Endothelial cell of umbilical vein (primary cell): ENCODE data around the gene ZNF485. TPM values are rescaled to one million over a fixed set of nuclear protein-coding genes. Genes with fewer than 3 reads are reported as not detected.

Experiments
- BruUV-seq: library from RNA; stranded (reverse); fragments of 400-500 nt; replicated peaks from 2 replicates; lab custom pipeline; 2021; lab: Mats Ljungman, UMichigan
- CTCF ChIA-PET: fragments of 300-600, 350-600 bp; sonication (Branson Sonifier 250); formaldehyde crosslinking; loops from one replicate; lab custom pipeline; 2021; ENCODE audit warnings: antibody characterized with exemption, inconsistent platforms; lab: Charles Lee
- POLR2A ChIA-PET: fragments of 300-600, 350-600 bp; sonication (Branson Sonifier 250); formaldehyde crosslinking; loops from one replicate; lab custom pipeline; 2021; ENCODE audit warnings: antibody characterized with exemption, inconsistent platforms; lab: Charles Lee
- DNase-seq: peaks from one replicate; pipeline ENCODE4 v3.0.0-alpha.2; 2011; ENCODE audit warnings: low read depth, low spot score
- FAIRE-seq: peaks from 2 replicates; lab custom pipeline; 2011; peaks lifted over from hg19 to GRCh38; lab: Jason Lieb, UNC
- H2AFZ ChIP-seq: 2 replicates; pipeline ENCODE4 v1.6.0; 2012; ENCODE audit warnings: low read depth, low read length, control low read depth, inconsistent platforms
- H3K27ac ChIP-seq: 2 replicates; pipeline ENCODE4 v1.5.1; 2011; ENCODE audit warnings: low read depth, mild to moderate bottlenecking, control low read depth, low read length, moderate library complexity; ENCODE audit not compliant: insufficient read depth
- H3K27me3 ChIP-seq, 2 experiments: 2 replicates each; pipeline versions ENCODE4 v1.6.0 to v1.6.1; 2011; ENCODE audit warnings: low read length in 2 of 2, mixed read lengths in 1 of 2; ENCODE audit not compliant: control insufficient read depth in 2 of 2, insufficient read depth in 2 of 2
- H3K36me3 ChIP-seq, 2 experiments: 2 replicates in 1 of 2; 3 replicates in 1 of 2; pipeline ENCODE4 v1.5.1; 2011; ENCODE audit warnings: low read length in 2 of 2, mild to moderate bottlenecking in 1 of 2, moderate library complexity in 1 of 2; ENCODE audit not compliant: control insufficient read depth in 2 of 2, insufficient read depth in 2 of 2; ENCODE audit errors: extremely low read depth in 1 of 2
- H3K4me1 ChIP-seq: 3 replicates; pipeline ENCODE4 v1.5.1; 2011; ENCODE audit warnings: mild to moderate bottlenecking, low read length; ENCODE audit not compliant: control insufficient read depth, insufficient read depth; ENCODE audit errors: extremely low read depth
- H3K4me2 ChIP-seq: 2 replicates; pipeline ENCODE4 v1.6.1; 2011; ENCODE audit warnings: low read length, control low read depth, mixed read lengths; ENCODE audit not compliant: insufficient read depth
- H3K4me3 ChIP-seq, 3 experiments: fragments of 200-600 bp in 1 of 3; sonication (generic), shearing (Covaris generic) in 1 of 3; replicated peaks in 1 of 3; 2 replicates each; pipeline ENCODE4 v1.5.1; 2011 to 2016; ENCODE audit warnings: control low read depth in 3 of 3, low read length in 3 of 3, mild to moderate bottlenecking in 2 of 3, inconsistent platforms in 1 of 3, low read depth in 1 of 3, moderate library complexity in 1 of 3; ENCODE audit not compliant: insufficient read depth in 1 of 3
- H3K79me2 ChIP-seq: 2 replicates; pipeline ENCODE4 v1.6.0; 2012; ENCODE audit warnings: low read length, inconsistent platforms; ENCODE audit not compliant: control insufficient read depth, insufficient read depth
- H3K9ac ChIP-seq: replicated peaks from 2 replicates; pipeline ENCODE3; 2011; ENCODE audit warnings: low read length, control low read depth; ENCODE audit not compliant: insufficient read depth; ENCODE audit errors: extremely low read depth
- H3K9me1 ChIP-seq: replicated peaks from 3 replicates; pipeline ENCODE4 v1.6.0; 2011; ENCODE audit warnings: mild to moderate bottlenecking, low read length; ENCODE audit not compliant: control insufficient read depth, insufficient read depth; ENCODE audit errors: extremely low read depth
- H3K9me3 ChIP-seq: replicated peaks from 2 replicates; pipeline ENCODE4 v1.5.1; 2012; ENCODE audit warnings: low read length, inconsistent platforms; ENCODE audit not compliant: control insufficient read depth, insufficient read depth
- H4K20me1 ChIP-seq: replicated peaks from 2 replicates; pipeline ENCODE3; 2011; ENCODE audit warnings: mild to moderate bottlenecking, low read length; ENCODE audit not compliant: control insufficient read depth, insufficient read depth; ENCODE audit errors: extremely low read depth
- CTCF ChIP-seq, 2 donors: IDR thresholded peaks; 1 replicate in 1 of 2; 2 replicates in 1 of 2; pipeline ENCODE4 v1.5.1; 2011; ENCODE audit warnings: low read length in 2 of 2, mild to moderate bottlenecking in 2 of 2, moderate library complexity in 2 of 2, control low read depth in 1 of 2, inconsistent platforms in 1 of 2, low read depth in 1 of 2; ENCODE audit not compliant: insufficient read depth in 1 of 2; ENCODE audit errors: extremely low read depth in 1 of 2
- EZH2 ChIP-seq: IDR thresholded peaks from 2 replicates; pipeline ENCODE4 v1.6.1; 2012; ENCODE audit warnings: borderline replicate concordance, low read depth, mild to moderate bottlenecking, moderate library complexity, low read length, inconsistent platforms; ENCODE audit not compliant: severe bottlenecking
- GATA2 ChIP-seq: IDR thresholded peaks from 2 replicates; pipeline ENCODE4 v1.7.0; 2011; ENCODE audit warnings: low read depth, mild to moderate bottlenecking, moderate library complexity, mixed read lengths, low read length; ENCODE audit not compliant: insufficient read length, insufficient read depth
- JUN ChIP-seq: IDR thresholded peaks from 2 replicates; pipeline ENCODE4 v1.6.1; 2011; ENCODE audit warnings: borderline replicate concordance, low read depth; ENCODE audit not compliant: insufficient read length, insufficient read depth
- POLR2A ChIP-seq: IDR thresholded peaks from 2 replicates; pipeline ENCODE4 v1.6.1; 2012; ENCODE audit warnings: low read depth, mild to moderate bottlenecking, control low read depth, low read length
- POLR2AphosphoS5 ChIP-seq: IDR thresholded peaks from 2 replicates; pipeline ENCODE4 v1.6.1; 2012; ENCODE audit warnings: low read depth, mild to moderate bottlenecking, control low read depth, low read length, moderate library complexity; ENCODE audit not compliant: insufficient read depth
- dilution Hi-C: fragments of 300-500 bp; cut with MboI; formaldehyde crosslinking; loops from one replicate; pipeline ENCODE4 v1.15.0; 2019; ENCODE audit warnings: low sequenced_read_pairs; ENCODE audit not compliant: extremely low pct_ligation_motif_present
- intact Hi-C: fragments of 100-400 bp; cut with micrococcal nuclease; formaldehyde crosslinking; loops from one replicate; pipeline ENCODE4 v1.10.0; 2022
- polyA plus RNA-seq, 4 experiments: library from polyadenylated mRNA; depleted of rRNA in 3 of 4; stranded (reverse) in 3 of 4; unstranded in 1 of 4; fragments of >200 nt; gene quantifications; 2 replicates each; pipeline versions ENCODE4 v1.2.1 to v1.2.3, GENCODE V29; 2011 to 2012; ENCODE audit warnings: missing spikeins in 1 of 4
- total RNA-seq: library from RNA; stranded (reverse); gene quantifications from 2 replicates; pipeline ENCODE4 v1.2.3, GENCODE V29; 2021
- TF ChIP-seq, protein P1 (sequence below): IDR thresholded peaks from 2 replicates; pipeline ENCODE4 v1.6.1; 2011; ENCODE audit not compliant: insufficient read depth, insufficient read length

The ZNF485 gene
- total and polyA plus RNA-seq, 2 donors (not counting 3 experiments of a cell fraction or from before 2014, with no cell fraction given): 1.0 to 1.2 TPM

- POLR2A ChIA-PET: no interaction called here
- peak overlapping the region; percentile 75 for H3K4me2 ChIP-seq
- FAIRE-seq (no peak), DNase-seq (peak; percentile 32)
- H3K27me3 ChIP-seq: no peaks in the 10 kb centered on the region
- H3K9me1 ChIP-seq: no peaks in the 10 kb centered on the region
- H3K27ac ChIP-seq: no peak overlapping the region
- no peaks in the 10 kb centered on the region for H3K79me2 ChIP-seq
- intact Hi-C loops: no loop called here
- no TSS peak for BruUV-seq
- H3K9ac ChIP-seq: no peak overlapping the region
- CTCF ChIA-PET: no interaction called here
- H3K9me3 ChIP-seq: no peaks in the 10 kb centered on the region
- H3K36me3 ChIP-seq: no peaks in the 10 kb centered on the region
- H3K4me3 ChIP-seq: peak overlapping the region in 2 of 3 experiments; percentile 26 to 44
- dilution Hi-C loops: no loop called here
- peak overlapping the region; percentile 82 for H2AFZ ChIP-seq
- H3K4me1 ChIP-seq: no peaks in the 10 kb centered on the region
- no peaks in the 10 kb centered on the region for H4K20me1 ChIP-seq
- TF ChIP-seq CTCF (IDR thresholded peaks at IDR 0.05; ENCODE audit: extremely low read depth in 1 of 2, insufficient read depth in 1 of 2, low read depth in 1 of 2, low read length in 2 of 2): no peak
- no peak for TF ChIP-seq POLR2A
- no peak for TF ChIP-seq JUN
- TF ChIP-seq, protein P1, sequence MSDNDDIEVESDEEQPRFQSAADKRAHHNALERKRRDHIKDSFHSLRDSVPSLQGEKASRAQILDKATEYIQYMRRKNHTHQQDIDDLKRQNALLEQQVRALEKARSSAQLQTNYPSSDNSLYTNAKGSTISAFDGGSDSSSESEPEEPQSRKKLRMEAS: no peak
- TF ChIP-seq EZH2: no peak
- no peak for TF ChIP-seq GATA2
- no peak for TF ChIP-seq POLR2AphosphoS5
Measured at GRCh38 chr10:43623351-43623750, 17.1 kb downstream of the ZNF485 start.
